Subcutaneous adipose tissue (tissue), 4 donors: ENCODE measurements around the gene C11orf42. TPM values are rescaled to one million over a fixed set of nuclear protein-coding genes. Genes with fewer than 3 reads are reported as not detected.

Source experiments
- total RNA-seq, 4 donors: library from RNA; depleted of rRNA; stranded (reverse); fragments of >200 nt; gene quantifications; one replicate each; pipeline ENCODE4 v1.1.0, GENCODE V29; 2016
- TF ChIP-seq, protein P1 (sequence below): fragments of 450-650 bp; IDR thresholded peaks from one replicate; pipeline ENCODE4 v1.5.1; 2016; ENCODE audit warnings: low read depth, mild to moderate bottlenecking, control low read depth, antibody characterized with exemption, moderate library complexity

The C11orf42 gene
- total RNA-seq, 4 donors from 2014 or later: not detected

DNA sequence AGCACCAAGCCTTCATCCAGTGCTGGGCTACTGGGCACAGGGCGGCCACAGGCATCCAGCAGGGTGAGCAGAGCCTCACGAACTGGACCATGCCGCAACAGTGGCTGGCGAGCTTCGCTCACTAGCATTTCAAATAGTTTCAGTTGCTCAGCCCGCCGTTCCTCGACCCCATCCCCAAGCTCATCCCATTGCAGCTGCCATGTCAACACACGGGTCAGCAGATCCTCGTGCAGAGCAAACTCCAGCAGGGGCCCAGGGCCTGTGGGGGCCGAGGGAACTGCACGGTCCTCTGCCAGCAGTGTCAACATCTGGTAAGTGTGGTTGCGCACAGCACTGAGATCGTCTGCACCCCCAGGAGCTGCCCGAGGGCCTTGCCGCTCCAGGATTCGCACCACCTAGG, 18.5 kb downstream of the C11orf42 start:
- TF ChIP-seq, protein P1, sequence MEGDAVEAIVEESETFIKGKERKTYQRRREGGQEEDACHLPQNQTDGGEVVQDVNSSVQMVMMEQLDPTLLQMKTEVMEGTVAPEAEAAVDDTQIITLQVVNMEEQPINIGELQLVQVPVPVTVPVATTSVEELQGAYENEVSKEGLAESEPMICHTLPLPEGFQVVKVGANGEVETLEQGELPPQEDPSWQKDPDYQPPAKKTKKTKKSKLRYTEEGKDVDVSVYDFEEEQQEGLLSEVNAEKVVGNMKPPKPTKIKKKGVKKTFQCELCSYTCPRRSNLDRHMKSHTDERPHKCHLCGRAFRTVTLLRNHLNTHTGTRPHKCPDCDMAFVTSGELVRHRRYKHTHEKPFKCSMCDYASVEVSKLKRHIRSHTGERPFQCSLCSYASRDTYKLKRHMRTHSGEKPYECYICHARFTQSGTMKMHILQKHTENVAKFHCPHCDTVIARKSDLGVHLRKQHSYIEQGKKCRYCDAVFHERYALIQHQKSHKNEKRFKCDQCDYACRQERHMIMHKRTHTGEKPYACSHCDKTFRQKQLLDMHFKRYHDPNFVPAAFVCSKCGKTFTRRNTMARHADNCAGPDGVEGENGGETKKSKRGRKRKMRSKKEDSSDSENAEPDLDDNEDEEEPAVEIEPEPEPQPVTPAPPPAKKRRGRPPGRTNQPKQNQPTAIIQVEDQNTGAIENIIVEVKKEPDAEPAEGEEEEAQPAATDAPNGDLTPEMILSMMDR: no peak

DNA sequence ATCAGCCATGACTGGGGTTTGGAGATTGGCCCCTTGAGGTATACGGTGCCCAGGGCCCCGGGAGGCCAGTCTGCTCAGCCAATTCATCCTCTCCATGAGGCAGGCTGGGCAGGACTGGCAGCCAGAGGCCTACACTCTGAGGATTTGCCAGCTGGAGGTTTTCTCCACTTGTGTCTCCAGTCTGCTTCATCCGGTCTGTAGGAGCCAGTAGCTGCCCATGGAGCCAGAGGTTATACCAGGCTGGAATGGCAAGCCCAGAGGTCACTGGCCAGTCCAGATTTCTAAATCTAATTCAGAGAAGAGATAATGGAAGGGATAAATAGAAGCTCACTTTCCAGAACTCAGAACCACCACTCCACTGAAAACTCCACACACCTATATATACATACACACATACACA, 19.1 kb downstream of the C11orf42 start:
- TF ChIP-seq, protein P1: no peak

DNA sequence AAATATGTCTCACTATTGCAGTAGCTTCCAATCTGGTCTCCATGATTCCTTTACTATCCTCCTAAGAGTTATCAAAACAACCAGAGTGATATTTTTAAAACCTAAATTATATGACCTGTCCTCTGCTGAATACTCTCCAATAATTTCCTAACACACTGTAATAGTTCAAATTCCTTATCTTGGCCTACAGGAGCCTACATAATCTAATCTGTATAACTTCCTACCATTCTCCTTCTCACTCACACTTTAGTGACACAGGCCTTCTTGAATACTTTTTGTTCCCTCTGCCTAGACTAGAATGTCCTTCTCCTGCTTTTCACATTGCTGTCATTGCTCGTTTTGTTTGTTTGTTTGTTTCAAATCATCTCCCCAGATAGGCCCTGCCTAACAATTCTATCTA, 19.7 kb downstream of the C11orf42 start:
- TF ChIP-seq, protein P1: no peak

DNA sequence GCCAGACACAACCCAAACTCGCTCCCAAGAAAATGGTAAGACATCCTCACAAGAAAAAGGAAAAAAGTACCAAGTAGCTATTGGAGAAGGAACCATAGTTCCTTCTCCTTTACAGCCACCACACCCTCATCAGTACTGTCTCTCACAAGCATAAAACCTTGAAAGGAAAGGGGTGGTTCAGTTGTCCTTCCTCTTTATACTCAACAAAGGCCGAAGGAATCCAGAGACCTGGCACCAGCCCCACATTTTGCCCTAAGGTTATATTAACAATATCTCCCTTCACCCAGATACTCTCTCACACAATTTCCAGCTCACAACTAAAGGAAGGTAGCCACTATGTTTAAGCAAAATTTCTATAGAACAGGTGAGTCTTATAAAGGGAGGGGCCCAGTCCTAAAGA, 20.5 kb downstream of the C11orf42 start:
- TF ChIP-seq, protein P1: no peak

DNA sequence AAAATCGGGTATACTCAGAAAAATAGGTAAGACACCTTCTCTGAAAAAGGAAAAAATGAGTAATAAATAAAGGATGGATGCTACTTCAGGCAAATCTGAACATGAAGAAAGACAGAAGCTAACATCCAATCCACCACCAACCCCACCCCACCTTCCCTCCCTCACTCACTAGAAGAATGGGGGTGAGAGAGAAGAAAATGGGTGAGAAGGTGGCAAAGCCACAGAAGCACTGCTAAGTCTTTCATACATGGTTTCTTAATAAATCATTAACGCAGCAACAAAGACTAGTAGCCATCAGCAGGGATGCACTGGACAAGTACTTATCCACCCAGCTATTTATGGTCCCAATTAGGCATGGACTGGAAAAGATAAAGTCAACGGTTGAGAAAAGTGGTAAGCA, 23.2 kb downstream of the C11orf42 start:
- TF ChIP-seq, protein P1: no peak

DNA sequence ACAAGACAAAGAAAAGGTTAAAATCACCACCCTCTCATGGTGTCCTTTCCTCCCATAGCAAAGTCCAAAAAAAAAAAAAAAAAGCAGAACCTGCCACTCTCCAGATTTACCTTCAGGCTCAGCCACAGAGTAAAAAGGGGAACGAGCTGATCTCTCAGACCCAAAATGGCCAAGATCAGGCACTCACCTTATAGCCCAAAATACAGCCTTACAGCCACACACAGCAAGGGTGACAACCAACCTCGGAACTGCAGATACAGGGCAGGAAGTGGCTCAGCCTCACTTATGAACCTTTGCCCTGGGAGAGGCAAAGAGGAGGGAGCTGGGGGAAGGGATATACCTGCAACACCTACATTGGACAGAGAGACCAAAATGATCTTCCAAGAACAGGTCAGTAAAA, 24.6 kb downstream of the C11orf42 start:
- TF ChIP-seq, protein P1: no peak

DNA sequence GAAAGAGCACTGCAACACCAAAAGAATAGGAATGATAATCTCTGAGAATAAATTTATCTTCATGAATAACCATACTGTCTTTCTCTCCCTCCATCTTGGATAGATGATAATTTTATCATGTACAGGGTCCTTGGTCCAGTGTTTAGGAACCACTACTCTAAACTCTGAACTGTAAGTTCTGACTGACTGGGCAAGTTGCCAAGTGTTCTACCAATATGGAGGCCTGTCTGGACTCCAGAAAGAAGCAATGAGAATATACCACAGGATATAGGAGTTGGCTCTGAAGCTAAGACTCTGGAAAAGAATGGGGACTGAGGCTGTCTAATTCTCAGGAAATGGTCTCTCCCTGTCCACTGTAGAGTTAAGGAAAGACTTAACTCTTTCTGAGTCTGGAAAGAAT, 27.5 kb downstream of the C11orf42 start:
- TF ChIP-seq, protein P1: no peak
